Measurements from ENCODE around the gene MYO1G.

Gene MYO1G

DNA sequence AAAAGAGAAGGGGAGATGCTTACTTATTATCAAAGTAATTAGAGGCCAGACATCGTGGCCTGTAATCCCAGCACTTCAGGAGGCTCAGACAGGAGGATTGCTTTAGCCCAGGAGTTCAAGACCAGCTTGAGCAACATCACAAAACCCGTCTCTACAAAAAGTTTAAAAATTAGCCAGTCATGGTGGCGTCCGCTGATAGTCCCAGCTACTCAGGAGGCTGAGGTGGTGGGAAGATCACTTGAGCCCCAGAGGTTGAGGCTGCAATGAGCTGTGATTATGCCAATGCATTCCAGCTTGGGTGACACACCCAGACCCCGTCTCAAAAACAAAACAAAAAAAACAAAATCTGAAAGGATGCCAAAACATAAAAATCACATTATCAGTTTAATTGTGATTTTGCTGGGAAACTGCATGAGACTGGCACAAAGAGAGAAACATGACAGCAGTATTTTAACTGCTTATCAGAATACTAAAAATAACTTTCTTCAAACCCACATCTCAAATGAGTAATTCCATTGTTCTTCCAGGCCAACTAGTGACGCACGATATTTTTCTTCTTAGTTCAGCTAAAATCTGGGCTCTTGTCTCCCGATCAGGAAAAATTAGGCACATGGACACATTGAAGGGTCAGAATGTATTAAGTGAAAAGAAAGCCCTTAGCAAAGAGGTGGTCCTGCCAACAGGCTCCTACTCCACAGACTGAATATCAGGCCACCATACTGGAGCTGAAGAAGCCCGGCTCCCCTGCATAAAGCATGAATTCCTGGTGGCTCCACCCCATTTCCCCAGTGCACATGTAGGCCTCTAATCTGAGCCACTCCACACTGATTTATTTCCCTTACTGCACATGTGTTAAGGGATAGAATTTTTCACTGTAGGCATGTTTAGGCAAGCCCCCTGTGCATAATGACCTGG is 11.6 kb upstream of the MYO1G start:
- Histone ChIP-seq H4K91ac (ENCODE audit: low read depth, low read length) (no peak overlapping the region), H3K79me1 (ENCODE audit: low read length) (peaks cover 10% of the 10 kb centered on the region), H3K36me3 (ENCODE audit: control insufficient read depth in 1 of 2, insufficient read depth in 2 of 2, low read length in 2 of 2) (peaks cover under 1% of the 10 kb centered on the region in 2 experiments), H2BK12ac (ENCODE audit: low read length) (peak overlapping the region; percentile 27), H3K4ac (ENCODE audit: low read depth, low read length) (no peak overlapping the region), H3K27ac (ENCODE audit: low read depth, low read length) (no peak overlapping the region), H3K23ac (ENCODE audit: low read length) (no peak overlapping the region), H4K12ac (ENCODE audit: low read depth, low read length) (no peak overlapping the region), H2AFZ (ENCODE audit: insufficient read depth, low read length, poor library complexity) (no peak overlapping the region), H2BK5ac (ENCODE audit: low read depth, low read length, poor library complexity) (no peak overlapping the region), H3K9me3 (ENCODE audit: insufficient read depth, low read depth, low read length) (no peaks in the 10 kb centered on the region), H3K14ac (ENCODE audit: low read length) (no peak overlapping the region), H3K4me1 (ENCODE audit: control insufficient read depth in 1 of 2, insufficient read depth in 2 of 2, low read length in 2 of 2) (peaks cover 0 to under 1% of the 10 kb centered on the region in 2 experiments), H3K79me2 (ENCODE audit: control insufficient read depth, insufficient read depth, low read length, poor library complexity) (peaks cover 10% of the 10 kb centered on the region), H2AK5ac (ENCODE audit: low read length) (no peak overlapping the region), H3K4me3 (ENCODE audit: low read depth, low read length) (no peak overlapping the region), H4K8ac (ENCODE audit: low read depth, low read length) (no peak overlapping the region), H3K4me2 (ENCODE audit: low read length) (no peak overlapping the region), H3K9ac (ENCODE audit: low read length) (no peak overlapping the region), H2BK120ac (ENCODE audit: insufficient read depth, low read length, poor library complexity) (no peak overlapping the region), H3K27me3 (ENCODE audit: insufficient read depth, low read length) (no peaks in the 10 kb centered on the region), H3K18ac (ENCODE audit: low read length) (no peak overlapping the region)
- WGBS (ENCODE audit: extremely low coverage, insufficient coverage, insufficient read length): no CpG with 5 or more reads among the region's 9 CpGs
- DNase-seq: peak in 1 of 2 donors; percentile 49

DNA sequence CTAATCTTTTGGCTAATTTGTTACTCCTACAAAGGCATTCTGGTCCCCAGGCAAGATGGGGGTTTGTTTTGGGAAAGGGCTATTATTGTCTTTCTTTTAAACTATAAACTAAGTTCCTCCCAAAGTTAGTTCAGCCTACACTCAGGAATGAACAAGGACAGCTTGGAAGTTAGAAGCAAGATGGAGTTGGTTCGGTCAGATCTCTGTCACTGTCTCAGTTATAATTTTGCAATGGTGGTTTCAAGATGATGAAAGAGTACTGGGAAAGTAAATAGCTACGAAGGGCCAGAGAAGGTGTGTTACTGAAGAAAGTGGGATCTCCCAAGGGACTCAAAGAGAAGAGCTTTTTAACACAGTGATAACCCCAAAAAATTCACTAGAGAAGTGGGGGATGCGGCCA is 10.3 kb upstream of the MYO1G start:
- no peak overlapping the region for H2BK120ac ChIP-seq (ENCODE audit: insufficient read depth, low read length, poor library complexity)
- no peak overlapping the region for H3K18ac ChIP-seq (ENCODE audit: low read length)
- H2AFZ ChIP-seq (ENCODE audit: insufficient read depth, low read length, poor library complexity): no peak overlapping the region
- peaks cover 10% of the 10 kb centered on the region for H3K79me1 ChIP-seq (ENCODE audit: low read length)
- H4K91ac ChIP-seq (ENCODE audit: low read depth, low read length): no peak overlapping the region
- H3K79me2 ChIP-seq (ENCODE audit: control insufficient read depth, insufficient read depth, low read length, poor library complexity): peaks cover 11% of the 10 kb centered on the region
- H3K4me3 ChIP-seq (ENCODE audit: low read depth, low read length): no peak overlapping the region
- no peak overlapping the region for H3K4me2 ChIP-seq (ENCODE audit: low read length)
- no peak overlapping the region for H3K27ac ChIP-seq (ENCODE audit: low read depth, low read length)
- H2AK5ac ChIP-seq (ENCODE audit: low read length): no peak overlapping the region
- WGBS (ENCODE audit: extremely low coverage, insufficient coverage, insufficient read length): no CpG with 5 or more reads among the region's 3 CpGs
- no peak overlapping the region for H3K9ac ChIP-seq (ENCODE audit: low read length)
- no peak overlapping the region for H2BK12ac ChIP-seq (ENCODE audit: low read length)
- H4K12ac ChIP-seq (ENCODE audit: low read depth, low read length): no peak overlapping the region
- peaks cover 8 to 12% of the 10 kb centered on the region in 2 experiments for H3K36me3 ChIP-seq (ENCODE audit: control insufficient read depth in 1 of 2, insufficient read depth in 2 of 2, low read length in 2 of 2)
- no peak overlapping the region for H3K4ac ChIP-seq (ENCODE audit: low read depth, low read length)
- H3K4me1 ChIP-seq (ENCODE audit: control insufficient read depth in 1 of 2, insufficient read depth in 2 of 2, low read length in 2 of 2): peaks cover 2 to 5% of the 10 kb centered on the region in 2 experiments
- no peak for DNase-seq
- no peak overlapping the region for H2BK5ac ChIP-seq (ENCODE audit: low read depth, low read length, poor library complexity)
- no peaks in the 10 kb centered on the region for H3K27me3 ChIP-seq (ENCODE audit: insufficient read depth, low read length)
- H3K23ac ChIP-seq (ENCODE audit: low read length): no peak overlapping the region
- no peaks in the 10 kb centered on the region for H3K9me3 ChIP-seq (ENCODE audit: insufficient read depth, low read depth, low read length)
- H3K14ac ChIP-seq (ENCODE audit: low read length): no peak overlapping the region
- no peak overlapping the region for H4K8ac ChIP-seq (ENCODE audit: low read depth, low read length)

DNA sequence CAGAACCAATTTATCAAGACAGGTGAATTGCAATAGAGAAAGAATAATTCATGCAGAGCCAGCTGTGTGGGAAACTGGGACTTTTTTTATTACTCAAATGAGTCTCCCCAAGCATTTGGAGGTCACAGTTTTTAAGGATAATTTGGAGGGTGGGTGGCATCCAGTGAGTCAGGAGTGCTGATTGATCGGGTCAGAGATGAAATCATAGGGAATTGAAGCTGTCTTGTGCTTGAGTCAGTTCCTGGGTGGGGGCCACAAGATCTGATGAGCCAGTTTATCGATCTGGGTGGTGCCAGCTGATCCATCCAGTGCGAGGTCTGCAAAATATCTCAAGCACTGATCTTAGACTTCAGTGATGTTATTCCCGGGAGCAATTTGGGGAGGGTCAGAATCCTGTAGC is 9.9 kb upstream of the MYO1G start:
- Histone ChIP-seq H3K27ac (ENCODE audit: low read depth, low read length) (no peak overlapping the region), H3K18ac (ENCODE audit: low read length) (no peak overlapping the region), H3K79me2 (ENCODE audit: control insufficient read depth, insufficient read depth, low read length, poor library complexity) (peaks cover 11% of the 10 kb centered on the region), H2BK5ac (ENCODE audit: low read depth, low read length, poor library complexity) (no peak overlapping the region), H3K4me2 (ENCODE audit: low read length) (no peak overlapping the region), H4K8ac (ENCODE audit: low read depth, low read length) (no peak overlapping the region), H3K27me3 (ENCODE audit: insufficient read depth, low read length) (no peaks in the 10 kb centered on the region), H3K9ac (ENCODE audit: low read length) (no peak overlapping the region), H3K4ac (ENCODE audit: low read depth, low read length) (no peak overlapping the region), H4K12ac (ENCODE audit: low read depth, low read length) (no peak overlapping the region), H3K9me3 (ENCODE audit: insufficient read depth, low read depth, low read length) (no peaks in the 10 kb centered on the region), H2AK5ac (ENCODE audit: low read length) (no peak overlapping the region), H4K91ac (ENCODE audit: low read depth, low read length) (no peak overlapping the region), H3K23ac (ENCODE audit: low read length) (no peak overlapping the region), H2AFZ (ENCODE audit: insufficient read depth, low read length, poor library complexity) (no peak overlapping the region), H3K79me1 (ENCODE audit: low read length) (peaks cover 10% of the 10 kb centered on the region), H3K4me3 (ENCODE audit: low read depth, low read length) (no peak overlapping the region), H3K36me3 (ENCODE audit: control insufficient read depth in 1 of 2, insufficient read depth in 2 of 2, low read length in 2 of 2) (peaks cover 12 to 16% of the 10 kb centered on the region in 2 experiments), H2BK120ac (ENCODE audit: insufficient read depth, low read length, poor library complexity) (no peak overlapping the region), H2BK12ac (ENCODE audit: low read length) (no peak overlapping the region), H3K4me1 (ENCODE audit: control insufficient read depth in 1 of 2, insufficient read depth in 2 of 2, low read length in 2 of 2) (peaks cover 2 to 5% of the 10 kb centered on the region in 2 experiments), H3K14ac (ENCODE audit: low read length) (no peak overlapping the region)
- no CpG with 5 or more reads among the region's 4 CpGs for WGBS (ENCODE audit: extremely low coverage, insufficient coverage, insufficient read length)
- no peak for DNase-seq

DNA sequence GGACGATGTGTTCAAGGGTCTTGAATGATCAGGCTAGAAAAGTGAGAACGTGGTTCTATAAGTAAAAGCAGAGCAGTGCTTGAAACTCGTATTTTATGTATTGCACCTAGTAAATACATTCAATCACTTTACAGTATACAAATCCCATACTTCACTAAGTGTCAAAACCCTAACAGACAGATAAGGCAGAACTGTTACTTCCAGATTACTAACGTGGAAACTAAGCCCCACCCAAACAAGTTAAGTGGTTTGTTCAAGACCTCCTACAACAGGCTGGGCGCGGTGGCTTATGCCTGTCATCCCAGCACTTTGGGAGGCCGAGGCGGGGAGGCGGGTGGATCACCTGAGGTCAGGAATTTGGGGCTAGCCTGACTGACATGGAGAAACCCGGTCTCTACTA is 9.2 kb upstream of the MYO1G start:
- Histone ChIP-seq H3K9me3 (ENCODE audit: insufficient read depth, low read depth, low read length) (no peaks in the 10 kb centered on the region), H3K9ac (ENCODE audit: low read length) (no peak overlapping the region), H3K23ac (ENCODE audit: low read length) (no peak overlapping the region), H3K79me1 (ENCODE audit: low read length) (peaks cover 10% of the 10 kb centered on the region), H3K4me3 (ENCODE audit: low read depth, low read length) (no peak overlapping the region), H2AFZ (ENCODE audit: insufficient read depth, low read length, poor library complexity) (no peak overlapping the region), H4K8ac (ENCODE audit: low read depth, low read length) (no peak overlapping the region), H3K36me3 (ENCODE audit: control insufficient read depth in 1 of 2, insufficient read depth in 2 of 2, low read length in 2 of 2) (peaks cover 17 to 23% of the 10 kb centered on the region in 2 experiments), H3K18ac (ENCODE audit: low read length) (no peak overlapping the region), H2AK5ac (ENCODE audit: low read length) (no peak overlapping the region), H3K79me2 (ENCODE audit: control insufficient read depth, insufficient read depth, low read length, poor library complexity) (peaks cover 11% of the 10 kb centered on the region), H2BK120ac (ENCODE audit: insufficient read depth, low read length, poor library complexity) (no peak overlapping the region), H3K4me1 (ENCODE audit: control insufficient read depth in 1 of 2, insufficient read depth in 2 of 2, low read length in 2 of 2) (peaks cover 2 to 5% of the 10 kb centered on the region in 2 experiments), H3K27me3 (ENCODE audit: insufficient read depth, low read length) (no peaks in the 10 kb centered on the region), H3K14ac (ENCODE audit: low read length) (no peak overlapping the region), H3K4ac (ENCODE audit: low read depth, low read length) (no peak overlapping the region), H2BK5ac (ENCODE audit: low read depth, low read length, poor library complexity) (no peak overlapping the region), H4K12ac (ENCODE audit: low read depth, low read length) (no peak overlapping the region), H2BK12ac (ENCODE audit: low read length) (no peak overlapping the region), H4K91ac (ENCODE audit: low read depth, low read length) (no peak overlapping the region), H3K27ac (ENCODE audit: low read depth, low read length) (no peak overlapping the region), H3K4me2 (ENCODE audit: low read length) (no peak overlapping the region)
- DNase-seq: no peak
- WGBS (ENCODE audit: extremely low coverage, insufficient coverage, insufficient read length): no CpG with 5 or more reads among the region's 10 CpGs
